ENCODE data around the gene TSPO.

TSPO gene

GRCh38 chr22:43126501-43127165, 24.7 kb upstream of the TSPO start:
- TF ChIP-seq, protein P1, sequence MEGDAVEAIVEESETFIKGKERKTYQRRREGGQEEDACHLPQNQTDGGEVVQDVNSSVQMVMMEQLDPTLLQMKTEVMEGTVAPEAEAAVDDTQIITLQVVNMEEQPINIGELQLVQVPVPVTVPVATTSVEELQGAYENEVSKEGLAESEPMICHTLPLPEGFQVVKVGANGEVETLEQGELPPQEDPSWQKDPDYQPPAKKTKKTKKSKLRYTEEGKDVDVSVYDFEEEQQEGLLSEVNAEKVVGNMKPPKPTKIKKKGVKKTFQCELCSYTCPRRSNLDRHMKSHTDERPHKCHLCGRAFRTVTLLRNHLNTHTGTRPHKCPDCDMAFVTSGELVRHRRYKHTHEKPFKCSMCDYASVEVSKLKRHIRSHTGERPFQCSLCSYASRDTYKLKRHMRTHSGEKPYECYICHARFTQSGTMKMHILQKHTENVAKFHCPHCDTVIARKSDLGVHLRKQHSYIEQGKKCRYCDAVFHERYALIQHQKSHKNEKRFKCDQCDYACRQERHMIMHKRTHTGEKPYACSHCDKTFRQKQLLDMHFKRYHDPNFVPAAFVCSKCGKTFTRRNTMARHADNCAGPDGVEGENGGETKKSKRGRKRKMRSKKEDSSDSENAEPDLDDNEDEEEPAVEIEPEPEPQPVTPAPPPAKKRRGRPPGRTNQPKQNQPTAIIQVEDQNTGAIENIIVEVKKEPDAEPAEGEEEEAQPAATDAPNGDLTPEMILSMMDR (IDR thresholded peaks at IDR 0.05; ENCODE audit: control extremely low read depth, extremely low read depth, low read depth, missing control alignments) = no peak
- ChIA-PET POLR2A (interaction anchor here (0.6 kb wide), 1 partner anchor 1213 kb away, joined by 3 read pairs; no protein-coding TSS in a partner anchor), CTCF (interaction anchor here (0.9 to 1.6 kb wide), 2 partner anchors 9 to 10 kb away, joined by 5 read pairs; no protein-coding TSS in a partner anchor)
- DNase-seq (ENCODE audit: extremely low spot score) = peak; percentile 50

- ChIA-PET POLR2A (no interaction called here), CTCF (interaction anchor here (1.6 kb wide), 1 partner anchor 8 kb away, joined by 5 read pairs; no protein-coding TSS in a partner anchor)
- TF ChIP-seq, protein P1 (IDR thresholded peaks at IDR 0.05; ENCODE audit: control extremely low read depth, extremely low read depth, low read depth, missing control alignments) = no peak
- DNase-seq (ENCODE audit: extremely low spot score) = no peak
Measured at GRCh38 chr22:43127166-43127908, 24.0 kb upstream of the TSPO start.

GRCh38 chr22:43128116-43128515, 23.2 kb upstream of the TSPO start:
- ChIA-PET CTCF (no interaction called here), POLR2A (no interaction called here)
- DNase-seq (ENCODE audit: extremely low spot score) = no peak
- TF ChIP-seq, protein P1 (IDR thresholded peaks at IDR 0.05; ENCODE audit: control extremely low read depth, extremely low read depth, low read depth, missing control alignments) = no peak

GRCh38 chr22:43128928-43129424, 22.4 kb upstream of the TSPO start:
- DNase-seq (ENCODE audit: extremely low spot score) = peak; percentile 59
- POLR2A ChIA-PET = no interaction called here
- CTCF ChIA-PET = no interaction called here
- TF ChIP-seq, protein P1 (IDR thresholded peaks at IDR 0.05; ENCODE audit: control extremely low read depth, extremely low read depth, low read depth, missing control alignments) = no peak

GRCh38 chr22:43129426-43130425, 21.6 kb upstream of the TSPO start:
- DNase-seq (ENCODE audit: extremely low spot score) = no peak
- TF ChIP-seq, protein P1 (IDR thresholded peaks at IDR 0.05; ENCODE audit: control extremely low read depth, extremely low read depth, low read depth, missing control alignments) = no peak
- POLR2A ChIA-PET = interaction anchor here (0.7 kb wide), 1 partner anchor 357 kb away, joined by 5 read pairs; no protein-coding TSS in a partner anchor
- CTCF ChIA-PET = interaction anchor here (1.0 kb wide), 1 partner anchor 11 kb away, joined by 4 read pairs; no protein-coding TSS in a partner anchor
